KOPT-K1 (cell line): ENCODE data around the gene CTAG2.
"Not testable (repeated sequence)": the region's sequence is repeated elsewhere in the genome, so short reads cannot be mapped to it uniquely, and the experiment has no call there.

Experiments
- H3K27ac ChIP-seq: fragments of 200-600 bp; sonication (generic); 2 replicates; pipeline ENCODE4 v1.5.1; 2016; ENCODE audit warnings: antibody characterized with exemption, mild to moderate bottlenecking, low read depth, low read length; ENCODE audit not compliant: poor library complexity, severe bottlenecking
- H3K36me3 ChIP-seq: fragments of 200-600 bp; sonication (generic); 2 replicates; pipeline ENCODE4 v1.5.1; 2017; ENCODE audit warnings: antibody characterized with exemption, mild to moderate bottlenecking, low read length, moderate library complexity; ENCODE audit not compliant: insufficient read depth
- H3K9me3 ChIP-seq: fragments of 200-600 bp; sonication (generic); 2 replicates; pipeline ENCODE4 v1.5.1; 2017; ENCODE audit warnings: antibody characterized with exemption, low read length, mild to moderate bottlenecking; ENCODE audit not compliant: insufficient read depth, poor library complexity, severe bottlenecking

Gene CTAG2

DNA sequence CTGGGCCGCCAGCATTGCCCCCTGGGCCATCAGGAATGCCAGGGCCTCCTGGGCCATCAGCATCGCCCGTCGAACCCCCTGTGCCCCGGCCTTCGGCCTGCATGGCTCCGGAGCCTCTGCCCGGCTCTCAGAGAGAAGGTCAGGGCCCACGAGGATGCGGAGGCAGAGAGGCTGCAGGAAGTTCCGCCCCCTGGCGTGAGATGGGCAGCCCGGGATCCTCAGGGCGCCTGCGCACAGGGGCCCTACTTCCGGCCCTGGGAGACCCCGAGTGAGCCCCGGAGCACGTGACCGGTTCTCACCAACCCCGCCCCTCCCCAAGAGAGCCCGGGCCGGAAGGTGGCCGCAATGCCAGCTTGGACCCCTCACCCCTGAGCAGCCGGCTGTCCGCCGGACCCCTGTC is at the start of gene CTAG2:
Gene CTAG2 (minus strand): TSS at position 167 of the 400 bp plus-strand sequence. CDS start 64 bp downstream, at position 103.
- H3K36me3 ChIP-seq, H3K27ac ChIP-seq, H3K9me3 ChIP-seq: not testable (repeated sequence)

- Histone ChIP-seq H3K9me3 (no peaks in the 10 kb centered on the region), H3K36me3 (peaks cover 55% of the 10 kb centered on the region), H3K27ac (no peak overlapping the region)
Measured at GRCh38 chrX:154698630-154699248, 45.4 kb upstream of the CTAG2 start.

DNA sequence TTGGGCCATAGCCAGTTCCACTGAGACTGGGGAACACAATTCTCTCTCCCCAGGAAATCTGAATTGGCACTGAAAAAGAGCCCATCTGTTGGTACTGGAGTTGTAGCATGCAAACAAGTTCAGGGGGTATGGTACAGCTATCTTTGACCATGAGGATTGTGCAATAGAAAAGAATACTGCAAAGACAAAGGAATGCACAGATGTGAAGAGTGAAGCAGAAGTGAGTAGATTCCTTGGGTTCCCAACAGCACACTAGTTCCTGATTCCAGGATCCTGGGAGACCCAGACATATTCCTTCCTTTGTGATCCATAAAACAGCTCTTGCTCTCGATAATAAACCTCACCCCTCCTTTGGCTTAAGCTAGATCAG is 43.3 kb upstream of the CTAG2 start:
- H3K9me3 ChIP-seq, result no peaks in the 10 kb centered on the region
- H3K36me3 ChIP-seq, result peaks cover 61% of the 10 kb centered on the region
- H3K27ac ChIP-seq, result no peak overlapping the region

GRCh38 chrX:154695911-154696675 is 42.7 kb upstream of the CTAG2 start:
- Histone ChIP-seq H3K27ac (no peak overlapping the region), H3K36me3 (peaks cover 64% of the 10 kb centered on the region), H3K9me3 (no peaks in the 10 kb centered on the region)

- Histone ChIP-seq H3K27ac (no peak overlapping the region), H3K9me3 (no peaks in the 10 kb centered on the region), H3K36me3 (peaks cover 47% of the 10 kb centered on the region)
Measured at GRCh38 chrX:154693394-154693793, 40.0 kb upstream of the CTAG2 start.

DNA sequence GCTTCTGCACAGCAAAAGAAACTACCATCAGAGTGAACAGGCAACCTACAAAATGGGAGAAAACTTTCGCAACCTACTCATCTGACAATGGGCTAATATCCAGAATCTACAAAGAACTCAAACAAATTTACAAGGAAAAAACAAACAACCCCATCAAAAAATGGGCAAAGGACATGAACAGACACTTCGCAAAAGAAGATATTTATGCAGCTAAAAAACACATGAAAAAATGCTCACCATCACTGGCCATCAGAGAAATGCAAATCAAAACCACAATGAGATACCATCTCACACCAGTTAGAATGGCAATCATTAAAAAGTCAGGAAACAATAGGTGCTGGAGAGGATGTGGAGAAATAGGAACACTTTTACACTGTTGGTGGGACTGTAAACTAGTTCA is 37.1 kb upstream of the CTAG2 start:
- not testable (repeated sequence) for H3K27ac ChIP-seq

GRCh38 chrX:154672084-154672483 is 18.7 kb upstream of the CTAG2 start:
- not testable (repeated sequence) for H3K36me3 ChIP-seq

More for the DNA sequence above, 37.1 kb upstream of the CTAG2 start:
- H3K36me3 ChIP-seq, result peaks cover 20% of the 10 kb centered on the region
- H3K9me3 ChIP-seq, result not testable (repeated sequence)

GRCh38 chrX:154670848-154671247 is 17.5 kb upstream of the CTAG2 start:
- H3K27ac ChIP-seq, H3K36me3 ChIP-seq: not testable (repeated sequence)
- peaks cover 10% of the 10 kb centered on the region for H3K9me3 ChIP-seq

More at GRCh38 chrX:154672084-154672483, 18.7 kb upstream of the CTAG2 start:
- H3K9me3 ChIP-seq, result peaks cover 10% of the 10 kb centered on the region
- H3K27ac ChIP-seq, result not testable (repeated sequence)

- Histone ChIP-seq H3K9me3 (peaks cover 11% of the 10 kb centered on the region), H3K27ac (no peak overlapping the region), H3K36me3 (no peaks in the 10 kb centered on the region)
Measured at GRCh38 chrX:154661899-154662298, 8.5 kb upstream of the CTAG2 start.

DNA sequence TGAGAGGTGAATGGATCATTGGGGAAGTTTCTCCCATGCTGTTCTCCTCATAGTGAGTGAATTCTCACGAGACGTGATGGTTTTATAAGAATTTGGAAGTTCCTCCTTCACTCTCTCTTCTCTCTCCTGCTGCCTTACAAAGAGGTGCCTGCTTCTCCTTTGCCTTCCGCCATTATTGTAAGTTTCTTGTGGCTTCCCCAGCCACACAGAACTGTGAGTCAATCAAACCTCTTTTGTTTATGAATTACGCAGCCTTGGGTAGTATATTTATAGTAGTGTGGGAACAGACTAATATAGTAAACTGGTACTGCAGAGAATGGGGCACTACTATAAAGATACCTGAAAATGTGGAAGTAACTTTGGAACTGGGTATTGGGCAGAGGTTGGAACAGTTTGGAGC is 7.8 kb upstream of the CTAG2 start:
- H3K9me3 ChIP-seq, result peaks cover 11% of the 10 kb centered on the region

GRCh38 chrX:154660541-154660940 is 7.2 kb upstream of the CTAG2 start:
- H3K27ac ChIP-seq, result no peak overlapping the region
- H3K9me3 ChIP-seq, result peaks cover 11% of the 10 kb centered on the region
- H3K36me3 ChIP-seq, result no peaks in the 10 kb centered on the region

More for the DNA sequence above, 7.8 kb upstream of the CTAG2 start:
- H3K36me3 ChIP-seq, result no peaks in the 10 kb centered on the region
- no peak overlapping the region for H3K27ac ChIP-seq

DNA sequence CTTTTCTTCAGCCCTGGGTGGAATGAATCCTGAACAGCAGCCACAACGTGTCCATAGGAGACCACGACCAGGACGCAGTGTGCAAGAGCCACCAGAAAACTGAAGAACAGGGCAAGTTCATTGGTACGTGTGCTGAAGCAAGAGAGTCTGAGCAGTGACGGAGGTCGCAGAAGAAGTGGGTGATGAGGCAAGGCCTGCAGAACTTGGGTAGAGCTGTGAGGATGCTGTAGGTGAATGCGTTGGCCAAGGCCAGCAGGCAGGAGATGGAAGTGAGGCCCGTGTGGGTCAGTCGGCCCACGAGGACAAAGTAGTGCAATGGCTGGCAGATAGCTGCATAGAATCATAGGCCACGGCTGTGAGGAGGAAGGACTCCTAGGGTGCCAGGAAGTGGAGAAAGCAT is 5.6 kb upstream of the CTAG2 start:
- Histone ChIP-seq H3K27ac (no peak overlapping the region), H3K9me3 (peaks cover 11% of the 10 kb centered on the region), H3K36me3 (no peaks in the 10 kb centered on the region)

- Histone ChIP-seq H3K36me3 (no peaks in the 10 kb centered on the region), H3K27ac (no peak overlapping the region), H3K9me3 (peaks cover 9% of the 10 kb centered on the region)
Measured at GRCh38 chrX:154658187-154658586, 4.8 kb upstream of the CTAG2 start.

DNA sequence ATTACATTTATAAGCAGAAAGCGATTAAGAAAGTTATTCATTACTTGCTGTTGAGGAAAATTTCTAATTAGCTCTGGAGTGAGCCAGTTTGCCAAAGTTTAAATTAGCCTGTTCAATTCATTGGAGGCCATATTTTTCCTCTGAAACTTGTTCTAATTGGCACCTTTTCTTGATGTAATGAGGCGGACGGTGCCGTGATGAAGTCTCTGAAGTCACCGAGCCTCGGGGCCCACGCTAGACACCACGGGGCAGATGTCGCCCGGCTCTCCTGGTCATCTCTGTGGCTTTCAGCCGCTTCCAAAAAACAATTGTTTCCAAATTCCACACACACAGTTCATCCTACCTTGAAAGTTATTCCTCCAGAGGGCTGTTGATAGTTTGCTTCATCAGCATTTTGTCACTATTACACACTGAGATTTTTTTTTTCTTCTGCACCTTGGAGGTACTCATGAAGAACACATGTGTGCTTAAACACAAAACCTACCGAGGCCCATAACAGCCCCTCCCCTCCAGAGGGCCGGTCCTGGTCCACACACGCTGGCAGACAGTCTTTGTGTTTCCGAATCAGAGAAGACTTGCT is 3.9 kb upstream of the CTAG2 start:
- Histone ChIP-seq H3K36me3 (no peaks in the 10 kb centered on the region), H3K27ac (no peak overlapping the region), H3K9me3 (peaks cover under 1% of the 10 kb centered on the region)

- H3K36me3 ChIP-seq, result no peaks in the 10 kb centered on the region
- no peaks in the 10 kb centered on the region for H3K9me3 ChIP-seq
- no peak overlapping the region for H3K27ac ChIP-seq
Measured at GRCh38 chrX:154655786-154656185, 2.4 kb upstream of the CTAG2 start.
